Astrocyte (in vitro differentiated cells and primary cell): ENCODE results near the gene DIP2B. TPM values are rescaled to one million over a fixed set of nuclear protein-coding genes. Genes with fewer than 3 reads are reported as not detected.

Source experiments
- DNase-seq: peaks from one replicate; pipeline ENCODE4 v3.0.0-alpha.2; 2010; ENCODE audit warnings: low read depth
- FAIRE-seq: peaks from 2 replicates; lab custom pipeline; 2011; peaks lifted over from hg19 to GRCh38; lab: Jason Lieb, UNC
- H2AFZ ChIP-seq: 2 replicates; pipeline ENCODE4 v1.6.0; 2012; ENCODE audit warnings: low read depth, low read length, inconsistent platforms
- H3K27ac ChIP-seq: 2 replicates; pipeline ENCODE4 v1.5.1; 2011; ENCODE audit warnings: low read depth, low read length, inconsistent platforms
- H3K27me3 ChIP-seq: 2 replicates; pipeline ENCODE4 v1.6.0; 2011; ENCODE audit warnings: low read length, inconsistent platforms; ENCODE audit not compliant: insufficient read depth
- H3K36me3 ChIP-seq: 2 replicates; pipeline ENCODE4 v1.5.1; 2011; ENCODE audit warnings: low read length, inconsistent platforms; ENCODE audit not compliant: insufficient read depth
- H3K4me1 ChIP-seq: 2 replicates; pipeline ENCODE4 v1.5.1; 2011; ENCODE audit warnings: low read length, inconsistent platforms; ENCODE audit not compliant: insufficient read depth
- H3K4me2 ChIP-seq: 2 replicates; pipeline ENCODE4 v1.6.0; 2012; ENCODE audit warnings: low read length, inconsistent platforms
- H3K4me3 ChIP-seq: 2 replicates; pipeline ENCODE4 v1.5.1; 2011; ENCODE audit warnings: low read depth, mild to moderate bottlenecking, low read length, inconsistent platforms; ENCODE audit not compliant: insufficient read depth
- H3K79me2 ChIP-seq: 2 replicates; pipeline ENCODE4 v1.6.0; 2012; ENCODE audit warnings: mild to moderate bottlenecking, low read length, inconsistent platforms; ENCODE audit not compliant: insufficient read depth
- H3K9ac ChIP-seq: 2 replicates; pipeline ENCODE4 v1.6.0; 2012; ENCODE audit warnings: mild to moderate bottlenecking, low read length, inconsistent platforms
- H3K9me3 ChIP-seq: 2 replicates; pipeline ENCODE4 v1.5.1; 2012; ENCODE audit warnings: low read depth, mild to moderate bottlenecking, low read length, inconsistent platforms; ENCODE audit not compliant: insufficient read depth
- H4K20me1 ChIP-seq: 2 replicates; pipeline ENCODE4 v1.6.0; 2012; ENCODE audit warnings: low read length, inconsistent platforms; ENCODE audit not compliant: insufficient read depth
- H3K27ac Mint-ChIP-seq: one replicate; pipeline ENCODE4 v1.8.0; 2021; ENCODE audit warnings: mild to moderate bottlenecking, mixed read lengths; ENCODE audit not compliant: unreplicated experiment
- H3K27me3 Mint-ChIP-seq: one replicate; pipeline ENCODE4 v1.8.0; 2021; ENCODE audit warnings: low read depth, mixed read lengths; ENCODE audit not compliant: unreplicated experiment
- H3K36me3 Mint-ChIP-seq: one replicate; pipeline ENCODE4 v1.8.0; 2021; ENCODE audit warnings: low read depth, mixed read lengths; ENCODE audit not compliant: unreplicated experiment
- H3K4me1 Mint-ChIP-seq: one replicate; pipeline ENCODE4 v1.8.0; 2021; ENCODE audit warnings: low read depth, mixed read lengths; ENCODE audit not compliant: unreplicated experiment
- H3K4me3 Mint-ChIP-seq: one replicate; pipeline ENCODE4 v1.8.0; 2021; ENCODE audit warnings: mild to moderate bottlenecking, moderate library complexity, mixed read lengths; ENCODE audit not compliant: unreplicated experiment
- H3K9me3 Mint-ChIP-seq: one replicate; pipeline ENCODE4 v1.8.0; 2021; ENCODE audit warnings: mild to moderate bottlenecking, mixed read lengths; ENCODE audit not compliant: unreplicated experiment
- EZH2 ChIP-seq: IDR thresholded peaks from 2 replicates; pipeline ENCODE4 v1.6.1; 2012; ENCODE audit warnings: mild to moderate bottlenecking, low read length, inconsistent platforms; ENCODE audit not compliant: insufficient read depth
- total RNA-seq: library from RNA; stranded (reverse); gene quantifications from 2 replicates; pipeline ENCODE4 v1.2.1, GENCODE V29; 2021
- TF ChIP-seq, protein P1 (sequence below): IDR thresholded peaks from 2 replicates; pipeline ENCODE4 v1.5.1; 2011; ENCODE audit warnings: low read depth, mild to moderate bottlenecking, inconsistent platforms, low read length, moderate library complexity; ENCODE audit not compliant: insufficient read depth

Gene DIP2B
- total RNA-seq, 1 donor from 2014 or later, result 53.2 TPM

GRCh38 chr12:50523772-50524171 lies 19.0 kb downstream of the DIP2B start:
- no peak overlapping the region for H3K4me3 ChIP-seq
- Mint-ChIP-seq H3K36me3 (peaks cover 8% of the 10 kb centered on the region), H3K27me3 (no peaks in the 10 kb centered on the region), H3K27ac (no peak overlapping the region), H3K9me3 (no peaks in the 10 kb centered on the region), H3K4me1 (peaks cover 8% of the 10 kb centered on the region), H3K4me3 (no peak overlapping the region)
- no peak overlapping the region for H3K27ac ChIP-seq
- H3K79me2 ChIP-seq, result peaks cover 81% of the 10 kb centered on the region
- no peak overlapping the region for H3K4me2 ChIP-seq
- H3K27me3 ChIP-seq, result no peaks in the 10 kb centered on the region
- DNase-seq (no peak), FAIRE-seq (no peak)
- no peaks in the 10 kb centered on the region for H3K4me1 ChIP-seq
- no peak overlapping the region for H3K9ac ChIP-seq
- peaks cover 44% of the 10 kb centered on the region for H4K20me1 ChIP-seq
- TF ChIP-seq, protein P1, sequence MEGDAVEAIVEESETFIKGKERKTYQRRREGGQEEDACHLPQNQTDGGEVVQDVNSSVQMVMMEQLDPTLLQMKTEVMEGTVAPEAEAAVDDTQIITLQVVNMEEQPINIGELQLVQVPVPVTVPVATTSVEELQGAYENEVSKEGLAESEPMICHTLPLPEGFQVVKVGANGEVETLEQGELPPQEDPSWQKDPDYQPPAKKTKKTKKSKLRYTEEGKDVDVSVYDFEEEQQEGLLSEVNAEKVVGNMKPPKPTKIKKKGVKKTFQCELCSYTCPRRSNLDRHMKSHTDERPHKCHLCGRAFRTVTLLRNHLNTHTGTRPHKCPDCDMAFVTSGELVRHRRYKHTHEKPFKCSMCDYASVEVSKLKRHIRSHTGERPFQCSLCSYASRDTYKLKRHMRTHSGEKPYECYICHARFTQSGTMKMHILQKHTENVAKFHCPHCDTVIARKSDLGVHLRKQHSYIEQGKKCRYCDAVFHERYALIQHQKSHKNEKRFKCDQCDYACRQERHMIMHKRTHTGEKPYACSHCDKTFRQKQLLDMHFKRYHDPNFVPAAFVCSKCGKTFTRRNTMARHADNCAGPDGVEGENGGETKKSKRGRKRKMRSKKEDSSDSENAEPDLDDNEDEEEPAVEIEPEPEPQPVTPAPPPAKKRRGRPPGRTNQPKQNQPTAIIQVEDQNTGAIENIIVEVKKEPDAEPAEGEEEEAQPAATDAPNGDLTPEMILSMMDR, result no peak
- H3K36me3 ChIP-seq, result no peaks in the 10 kb centered on the region
- no peak overlapping the region for H2AFZ ChIP-seq
- H3K9me3 ChIP-seq, result no peaks in the 10 kb centered on the region

GRCh38 chr12:50524621-50525020 lies 19.8 kb downstream of the DIP2B start:
- peaks cover 15% of the 10 kb centered on the region for H3K4me1 Mint-ChIP-seq
- FAIRE-seq, result no peak
- H3K79me2 ChIP-seq, result peaks cover 81% of the 10 kb centered on the region

GRCh38 chr12:50525422-50525821 lies 20.6 kb downstream of the DIP2B start:
- H3K27ac ChIP-seq, result no peak overlapping the region
- no peak overlapping the region for H3K4me3 ChIP-seq
- no peaks in the 10 kb centered on the region for H3K36me3 ChIP-seq
- H2AFZ ChIP-seq, result no peak overlapping the region
- no peaks in the 10 kb centered on the region for H3K4me1 ChIP-seq
- H4K20me1 ChIP-seq, result peaks cover 44% of the 10 kb centered on the region
- no peaks in the 10 kb centered on the region for H3K27me3 Mint-ChIP-seq
- no peak overlapping the region for H3K9ac ChIP-seq
- no peak for TF ChIP-seq EZH2
- TF ChIP-seq, protein P1, result no peak
- peaks cover 11% of the 10 kb centered on the region for H3K36me3 Mint-ChIP-seq
- DNase-seq (no peak), FAIRE-seq (no peak)
- H3K4me1 Mint-ChIP-seq, result peaks cover 16% of the 10 kb centered on the region
- H3K4me3 Mint-ChIP-seq, result no peak overlapping the region
- no peak overlapping the region for H3K4me2 ChIP-seq
- no peak overlapping the region for H3K27ac Mint-ChIP-seq
- H3K27me3 ChIP-seq, result no peaks in the 10 kb centered on the region
- peaks cover 82% of the 10 kb centered on the region for H3K79me2 ChIP-seq
- H3K9me3 Mint-ChIP-seq, result no peaks in the 10 kb centered on the region
- no peaks in the 10 kb centered on the region for H3K9me3 ChIP-seq

More at GRCh38 chr12:50524621-50525020, 19.8 kb downstream of the DIP2B start:
- Mint-ChIP-seq H3K27ac (no peak overlapping the region), H3K4me3 (no peak overlapping the region), H3K9me3 (no peaks in the 10 kb centered on the region), H3K27me3 (no peaks in the 10 kb centered on the region), H3K36me3 (peaks cover 11% of the 10 kb centered on the region)
- Histone ChIP-seq H3K9ac (no peak overlapping the region), H3K36me3 (no peaks in the 10 kb centered on the region), H3K4me1 (no peaks in the 10 kb centered on the region), H4K20me1 (peaks cover 50% of the 10 kb centered on the region), H3K4me2 (no peak overlapping the region), H3K4me3 (no peak overlapping the region), H2AFZ (no peak overlapping the region), H3K27me3 (no peaks in the 10 kb centered on the region), H3K27ac (no peak overlapping the region), H3K9me3 (no peaks in the 10 kb centered on the region)
- no peak for DNase-seq
- TF ChIP-seq EZH2, result no peak
- TF ChIP-seq, protein P1, result no peak
